OCI-LY3 (cell line): ENCODE results near the gene PXYLP1.

Source experiments
- EZH2phosphoT487 ChIP-seq: fragments of 200-600 bp; shearing (Covaris generic); IDR thresholded peaks from 2 replicates; pipeline ENCODE4 v1.6.1; 2018; ENCODE audit warnings: antibody characterized with exemption, mixed run types, low read depth
- TF ChIP-seq, protein P1 (sequence below): fragments of 200-600, 300-600 bp; sonication (generic); IDR thresholded peaks from 2 replicates; pipeline ENCODE4 v1.5.1; 2014; ENCODE audit warnings: antibody characterized with exemption, low read length, low read depth

DNA sequence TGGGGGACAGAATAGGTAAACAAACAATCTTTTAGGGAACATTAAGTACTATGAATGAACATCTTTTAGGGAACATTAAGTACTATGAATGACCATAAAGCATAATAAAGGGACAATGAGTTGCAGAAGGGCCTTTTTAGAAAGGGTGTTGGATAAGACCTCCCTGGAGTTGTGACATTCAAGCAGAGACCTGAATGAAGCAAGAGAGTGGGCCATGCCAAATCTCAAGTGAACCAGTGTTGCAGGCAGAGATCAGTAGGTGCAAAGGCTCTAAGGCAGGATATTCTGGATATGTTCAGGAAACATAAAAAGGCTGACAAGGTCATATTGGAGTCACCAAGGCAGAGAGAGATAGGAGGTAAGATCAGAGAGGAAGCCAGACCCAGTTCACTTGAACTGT, 107.3 kb downstream of the PXYLP1 start:
- TF ChIP-seq, protein P1, sequence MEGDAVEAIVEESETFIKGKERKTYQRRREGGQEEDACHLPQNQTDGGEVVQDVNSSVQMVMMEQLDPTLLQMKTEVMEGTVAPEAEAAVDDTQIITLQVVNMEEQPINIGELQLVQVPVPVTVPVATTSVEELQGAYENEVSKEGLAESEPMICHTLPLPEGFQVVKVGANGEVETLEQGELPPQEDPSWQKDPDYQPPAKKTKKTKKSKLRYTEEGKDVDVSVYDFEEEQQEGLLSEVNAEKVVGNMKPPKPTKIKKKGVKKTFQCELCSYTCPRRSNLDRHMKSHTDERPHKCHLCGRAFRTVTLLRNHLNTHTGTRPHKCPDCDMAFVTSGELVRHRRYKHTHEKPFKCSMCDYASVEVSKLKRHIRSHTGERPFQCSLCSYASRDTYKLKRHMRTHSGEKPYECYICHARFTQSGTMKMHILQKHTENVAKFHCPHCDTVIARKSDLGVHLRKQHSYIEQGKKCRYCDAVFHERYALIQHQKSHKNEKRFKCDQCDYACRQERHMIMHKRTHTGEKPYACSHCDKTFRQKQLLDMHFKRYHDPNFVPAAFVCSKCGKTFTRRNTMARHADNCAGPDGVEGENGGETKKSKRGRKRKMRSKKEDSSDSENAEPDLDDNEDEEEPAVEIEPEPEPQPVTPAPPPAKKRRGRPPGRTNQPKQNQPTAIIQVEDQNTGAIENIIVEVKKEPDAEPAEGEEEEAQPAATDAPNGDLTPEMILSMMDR: no peak
- TF ChIP-seq EZH2phosphoT487: no peak
